GM21390 (cell line): ENCODE results near the gene KRTAP12-3.
"Not testable (repeated sequence)": the region's sequence is repeated elsewhere in the genome, so short reads cannot be mapped to it uniquely, and the experiment has no call there.

Experiments used
- ATAC-seq: cut with Tn5 transposase; IDR thresholded peaks from one replicate; pipeline ENCODE4 v1.9.1; 2021; ENCODE audit not compliant: unreplicated experiment

KRTAP12-3 gene

DNA sequence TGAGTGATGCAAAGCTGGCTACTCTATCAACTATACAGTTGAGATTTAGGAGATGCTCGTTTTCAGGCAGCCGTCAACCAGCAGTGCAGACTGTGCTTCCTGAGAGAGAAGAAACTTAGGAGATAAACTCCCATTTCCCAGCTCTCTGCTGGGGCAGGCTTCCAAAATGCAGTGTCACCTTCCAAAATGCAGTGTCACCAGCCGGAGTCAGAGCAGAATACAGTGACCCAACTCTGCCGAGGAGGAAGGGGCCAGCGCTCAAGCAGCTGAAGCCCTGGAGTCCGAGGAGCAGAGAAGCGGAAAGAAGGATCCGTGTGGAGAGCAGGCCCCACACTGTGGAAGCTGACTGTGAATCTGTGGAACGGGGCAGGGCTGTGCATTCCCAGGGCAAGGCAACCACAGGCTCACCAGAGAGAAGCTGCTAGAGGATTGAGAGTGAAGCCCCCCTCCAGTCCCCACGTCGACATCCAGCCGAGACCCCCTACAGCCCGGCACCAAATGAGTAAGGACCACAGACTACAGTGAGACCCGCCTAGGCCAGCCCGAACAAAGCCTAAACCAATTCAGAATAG, 24.9 kb downstream of the KRTAP12-3 start:
- no peak for ATAC-seq

DNA sequence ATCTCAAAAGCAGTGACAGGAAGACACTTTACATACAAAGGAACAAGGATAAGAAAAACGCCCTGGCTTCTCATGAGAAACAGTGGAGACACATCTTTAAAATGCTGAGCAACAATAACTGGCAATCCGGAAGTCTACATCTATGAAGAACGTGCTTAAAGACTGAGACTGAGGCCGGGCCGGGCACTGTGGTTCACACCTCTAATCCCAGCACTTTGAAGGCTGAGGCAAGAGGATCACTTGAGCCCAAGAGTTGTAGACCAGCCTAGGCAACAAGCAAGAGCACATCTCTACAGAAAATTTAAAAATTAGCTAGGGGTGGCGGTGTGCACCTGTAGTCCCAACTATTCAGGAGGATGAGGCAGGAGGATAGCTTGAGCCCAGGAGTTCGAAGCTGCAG, 26.3 kb downstream of the KRTAP12-3 start:
- ATAC-seq = no peak

DNA sequence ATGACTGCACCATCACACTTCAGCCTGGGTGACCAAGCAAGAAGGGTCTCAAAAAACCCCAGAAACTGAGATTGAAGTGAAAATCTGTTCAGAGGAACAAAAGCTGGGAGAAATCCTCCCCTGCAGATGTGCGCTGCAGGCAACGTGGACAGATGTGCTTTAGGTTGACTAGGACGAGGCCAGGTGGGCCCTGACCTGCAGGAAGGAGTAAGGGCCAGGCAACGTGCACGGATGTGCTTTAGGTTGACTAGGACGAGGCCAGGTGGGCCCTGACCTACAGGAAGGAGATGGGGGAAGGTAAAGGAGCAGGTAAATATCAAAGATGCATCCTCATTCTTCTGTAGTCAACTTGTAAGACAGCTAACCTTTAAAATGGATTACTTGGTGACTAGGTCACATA, 26.8 kb downstream of the KRTAP12-3 start:
- ATAC-seq = no peak

GRCh38 chr21:44685050-44685449, 27.3 kb downstream of the KRTAP12-3 start:
- ATAC-seq = not testable (repeated sequence)

DNA sequence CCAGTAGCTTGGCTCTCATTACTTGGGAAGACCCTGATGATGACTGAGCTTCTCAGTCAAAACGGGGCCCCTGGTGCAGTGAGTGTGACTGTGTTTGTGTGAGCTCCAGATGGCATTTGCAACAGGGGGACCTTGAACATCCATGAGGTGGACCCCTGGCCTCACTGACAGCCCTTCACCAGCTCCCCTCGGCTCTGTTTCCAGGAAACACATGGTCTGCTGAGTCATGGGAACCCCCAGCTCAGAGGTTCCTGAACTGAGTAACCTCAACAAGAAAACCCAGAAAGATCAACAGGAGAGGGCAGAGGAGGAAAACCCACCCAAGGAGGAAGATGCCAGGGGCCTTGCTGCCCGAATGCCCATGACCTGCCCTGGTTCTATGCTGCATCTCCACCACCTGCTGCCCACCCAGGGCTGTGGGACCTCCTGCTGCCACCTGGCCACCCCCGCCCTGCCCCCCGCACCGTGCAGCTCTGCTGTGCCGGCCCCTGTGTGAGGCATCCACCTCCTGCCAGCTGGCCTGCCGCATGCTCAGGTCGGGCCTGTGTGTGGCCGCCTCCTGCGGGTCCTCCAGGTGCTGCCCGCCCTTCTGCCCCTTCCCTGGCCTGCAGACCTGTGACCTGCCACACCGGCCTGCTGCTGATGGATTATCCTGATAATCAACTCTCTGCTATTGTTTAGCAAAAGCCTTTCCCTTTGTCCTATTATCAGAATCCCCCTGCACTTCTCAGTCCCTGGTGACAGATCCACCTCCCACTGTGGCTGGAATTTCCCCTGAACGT, 28.5 kb downstream of the KRTAP12-3 start:
- ATAC-seq = no peak

DNA sequence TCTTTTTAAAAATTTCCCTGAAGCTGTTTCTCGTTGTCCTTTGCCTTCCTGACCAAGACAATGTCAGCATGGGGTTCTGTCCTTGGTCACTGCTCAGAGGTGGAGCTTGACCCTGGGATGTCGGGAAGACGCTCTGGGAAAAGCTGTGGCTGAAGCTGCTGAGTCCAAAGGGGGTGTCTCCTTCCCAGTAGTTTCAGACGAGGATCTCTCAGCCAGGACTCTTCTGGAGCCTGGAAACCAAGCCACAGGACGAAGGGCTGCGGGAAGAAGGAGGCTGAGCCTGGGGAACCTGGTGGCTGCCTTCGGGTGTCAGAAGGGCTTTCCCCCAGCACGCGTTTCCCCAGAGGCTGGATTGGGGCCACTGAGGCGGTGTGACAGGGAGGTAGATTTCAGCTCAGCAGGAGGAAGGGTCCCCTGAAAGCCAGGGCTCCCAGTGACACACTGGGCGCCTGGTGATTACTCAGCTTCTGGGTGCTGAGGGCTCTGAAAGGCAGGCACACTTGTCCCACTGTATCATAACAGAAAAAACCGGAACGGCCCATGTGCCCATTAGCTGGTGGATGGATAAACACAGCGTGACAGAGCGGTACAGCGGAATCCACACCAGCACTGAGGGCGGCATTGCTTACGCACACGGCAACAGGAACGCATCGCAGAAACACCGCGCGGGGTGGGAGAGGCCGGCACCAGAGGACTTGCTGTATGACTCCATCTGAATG, 29.3 kb downstream of the KRTAP12-3 start:
- no peak for ATAC-seq

DNA sequence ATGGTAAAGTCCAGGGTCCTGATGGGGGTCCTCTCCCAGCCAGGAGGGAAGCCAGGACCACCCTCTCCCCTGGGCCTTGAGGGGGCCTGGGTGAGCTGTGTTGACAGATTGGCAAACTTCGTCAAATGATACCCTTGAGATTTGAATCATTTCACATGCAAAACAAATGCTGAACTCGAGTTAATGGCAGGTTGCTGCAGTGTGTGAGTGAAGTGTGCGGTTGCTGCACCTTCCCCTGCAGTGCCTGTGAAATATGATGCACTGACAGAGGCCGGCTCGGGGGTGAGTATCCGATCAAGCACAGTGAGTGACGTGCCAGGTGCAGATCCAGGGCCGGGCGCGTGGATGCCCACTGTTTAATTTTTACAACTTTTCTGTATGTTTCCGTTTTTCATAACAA, 29.9 kb downstream of the KRTAP12-3 start:
- ATAC-seq = no peak

DNA sequence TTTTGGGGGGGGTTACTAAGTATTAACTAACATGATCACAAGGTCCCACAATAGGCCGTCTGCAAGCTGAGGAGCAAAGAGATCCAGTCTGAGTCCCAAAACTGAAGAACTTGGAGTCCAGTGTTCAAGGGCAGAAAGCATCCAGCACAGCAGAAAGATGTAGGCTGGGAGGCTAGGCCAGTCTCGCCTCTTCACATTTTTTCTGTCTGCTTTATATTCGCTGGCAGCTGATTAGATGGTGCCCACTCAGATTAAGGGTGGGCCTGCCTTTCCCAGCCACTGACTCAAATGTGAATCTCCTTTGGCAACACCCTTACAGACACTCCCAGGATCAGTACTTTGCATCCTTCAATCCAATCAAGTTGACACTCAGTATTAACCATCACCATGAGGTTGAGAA, 32.0 kb downstream of the KRTAP12-3 start:
- not testable (repeated sequence) for ATAC-seq

DNA sequence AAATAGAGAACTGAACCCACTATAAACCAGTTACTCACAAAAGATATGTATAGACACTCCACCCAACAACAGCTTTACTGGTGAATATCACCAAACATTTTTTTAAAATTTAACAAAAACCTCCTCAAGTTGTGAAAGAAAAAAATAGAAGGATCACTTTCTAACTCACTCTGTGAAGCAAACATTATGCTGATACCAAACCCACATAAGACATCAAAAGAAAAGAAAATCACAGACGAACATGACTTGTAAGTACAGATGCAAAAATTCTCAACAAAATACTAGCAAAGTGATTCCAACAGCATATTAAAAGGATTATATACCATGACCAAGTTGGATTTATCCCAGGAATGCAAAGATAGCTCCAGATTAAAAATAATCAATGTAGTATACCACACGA, 34.0 kb downstream of the KRTAP12-3 start:
- no peak for ATAC-seq

- no peak for ATAC-seq
These were observed 35.2 kb downstream of the KRTAP12-3 start for GRCh38 chr21:44692798-44693512.

- ATAC-seq = no peak
These were observed 37.0 kb downstream of the KRTAP12-3 start for GRCh38 chr21:44694776-44695175.

GRCh38 chr21:44695184-44695583, 37.5 kb downstream of the KRTAP12-3 start:
- ATAC-seq = no peak

DNA sequence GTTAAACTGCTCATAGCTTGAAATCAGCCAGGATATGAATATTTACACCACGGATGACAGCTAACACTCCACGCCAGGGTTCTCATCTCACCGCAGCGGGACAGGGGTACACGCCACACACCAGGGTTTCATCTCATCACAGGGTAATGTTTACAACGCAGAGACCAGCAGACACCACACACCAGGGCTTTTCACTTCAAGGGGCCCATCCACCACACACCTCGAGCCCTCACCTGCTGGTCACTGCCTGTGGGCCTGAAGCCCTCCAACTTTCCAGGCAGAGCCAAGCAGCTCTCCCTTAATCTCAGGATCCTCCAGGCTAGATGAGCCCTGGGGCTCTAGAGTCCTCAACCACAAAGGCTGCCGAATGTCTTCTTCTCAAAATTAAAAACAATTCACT, 37.9 kb downstream of the KRTAP12-3 start:
- no peak for ATAC-seq

DNA sequence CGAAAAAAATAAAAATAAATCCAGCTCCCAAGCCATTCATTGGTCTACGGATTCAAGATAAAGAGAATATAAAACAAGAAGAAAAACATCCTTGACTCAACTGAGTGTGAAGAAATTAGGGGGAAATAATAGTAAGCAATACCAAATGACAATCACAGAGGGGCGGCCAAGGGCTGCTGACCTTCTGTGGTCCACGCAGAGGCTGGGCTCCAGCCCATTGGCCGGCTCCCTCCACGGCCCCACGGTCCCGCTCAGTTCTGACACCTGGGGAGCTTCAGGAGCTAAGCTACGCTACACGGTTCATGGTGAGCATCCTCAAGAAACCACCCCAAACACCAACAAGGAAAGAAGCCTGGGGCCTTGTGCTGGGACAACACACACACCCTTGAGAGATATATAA, 38.8 kb downstream of the KRTAP12-3 start:
- no peak for ATAC-seq

DNA sequence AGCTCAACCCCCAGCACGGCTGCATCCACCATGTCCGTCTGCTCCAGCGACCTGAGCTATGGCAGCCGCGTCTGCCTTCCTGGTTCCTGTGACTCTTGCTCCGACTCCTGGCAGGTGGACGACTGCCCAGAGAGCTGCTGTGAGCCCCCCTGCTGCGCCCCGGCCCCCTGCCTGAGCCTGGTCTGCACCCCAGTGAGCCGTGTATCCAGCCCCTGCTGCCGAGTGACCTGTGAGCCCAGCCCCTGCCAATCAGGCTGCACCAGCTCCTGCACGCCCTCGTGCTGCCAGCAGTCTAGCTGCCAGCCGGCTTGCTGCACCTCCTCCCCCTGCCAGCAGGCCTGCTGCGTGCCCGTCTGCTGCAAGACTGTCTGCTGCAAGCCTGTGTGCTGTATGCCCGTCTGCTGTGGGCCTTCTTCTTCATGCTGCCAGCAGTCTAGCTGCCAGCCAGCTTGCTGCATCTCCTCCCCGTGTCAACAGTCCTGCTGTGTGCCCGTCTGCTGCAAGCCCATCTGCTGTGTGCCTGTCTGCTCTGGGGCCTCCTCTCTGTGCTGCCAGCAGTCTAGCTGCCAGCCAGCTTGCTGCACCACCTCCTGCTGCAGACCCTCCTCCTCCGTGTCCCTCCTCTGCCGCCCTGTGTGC, 39.6 kb downstream of the KRTAP12-3 start, which contains the start of gene KRTAP10-12:
Gene KRTAP10-12, plus strand, starts transcription at position 1 of the 639 bp plus-strand sequence. Its CDS starts 30 bp downstream, at position 31.
- ATAC-seq = not testable (repeated sequence)

DNA sequence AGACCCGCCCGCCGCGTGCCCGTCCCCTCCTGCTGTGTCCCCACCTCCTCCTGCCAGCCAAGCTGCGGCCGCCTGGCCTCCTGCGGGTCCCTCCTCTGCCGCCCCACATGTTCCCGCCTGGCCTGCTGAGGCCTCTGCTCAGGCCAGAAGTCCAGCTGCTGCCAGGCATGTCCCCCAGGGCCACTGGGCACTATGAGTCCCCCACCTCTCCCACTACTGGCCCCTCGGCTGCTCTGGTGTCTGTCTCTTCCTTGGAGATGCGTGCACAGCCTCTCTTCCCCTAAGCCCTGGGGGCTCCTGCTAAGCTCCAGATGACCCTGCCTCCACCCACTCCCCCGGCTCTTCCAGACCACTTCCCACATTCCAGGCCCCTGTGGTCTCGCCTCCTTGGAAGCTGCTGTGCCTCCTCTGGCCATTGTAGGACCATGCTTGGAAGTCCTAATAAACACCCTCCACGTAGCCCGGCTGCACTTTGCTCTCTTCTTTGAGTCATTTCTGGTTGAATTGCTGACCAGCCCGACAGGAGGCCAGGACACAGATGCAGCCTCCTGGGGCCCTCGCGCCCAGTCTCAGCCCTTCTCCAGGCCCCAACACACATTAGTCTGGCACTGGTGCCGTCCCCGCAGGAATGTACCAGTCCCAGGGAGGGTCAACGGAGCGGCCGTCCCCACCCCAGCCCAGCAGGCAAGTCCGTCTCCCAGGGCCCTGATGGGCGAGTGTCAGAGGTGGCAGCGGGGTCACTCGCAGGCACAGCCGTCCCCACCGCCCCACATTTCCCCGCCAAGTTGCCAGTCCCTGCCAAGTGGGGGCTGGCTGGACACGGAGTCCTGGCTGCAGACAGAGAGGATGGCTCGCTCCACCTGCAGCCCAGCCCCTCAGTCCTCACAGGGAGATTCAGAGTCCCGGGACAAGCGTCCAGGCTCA, 40.3 kb downstream of the KRTAP12-3 start:
- no peak for ATAC-seq

- no peak for ATAC-seq
These were observed 41.8 kb downstream of the KRTAP12-3 start for GRCh38 chr21:44699502-44700001.

GRCh38 chr21:44700101-44701022, 42.6 kb downstream of the KRTAP12-3 start:
- ATAC-seq = no peak

DNA sequence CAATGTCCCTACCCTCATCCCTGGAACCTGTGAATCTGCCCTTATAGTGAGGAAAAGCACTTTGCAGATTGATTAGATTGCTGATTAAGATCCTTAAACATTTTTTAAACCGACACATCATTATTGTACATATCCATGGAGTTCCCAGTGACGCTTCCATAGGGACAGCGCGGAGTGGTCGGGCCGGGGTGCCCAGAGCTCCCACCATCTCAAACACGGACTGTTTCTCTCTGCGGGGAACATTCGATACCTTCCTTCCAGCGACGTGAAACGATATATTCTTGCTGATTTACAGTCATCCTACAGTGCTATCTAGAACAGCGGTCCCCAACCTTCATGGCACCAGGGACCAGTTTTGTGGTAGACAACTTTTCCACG, 43.3 kb downstream of the KRTAP12-3 start:
- no peak for ATAC-seq
